Body of pancreas (tissue), 4 donors: ENCODE results near the gene ATF7IP. TPM values are rescaled to one million over a fixed set of nuclear protein-coding genes. Genes with fewer than 3 reads are reported as not detected.
"Not testable (repeated sequence)": the region's sequence is repeated elsewhere in the genome, so short reads cannot be mapped to it uniquely, and the experiment has no call there.

Experiments
- ATAC-seq: fragments of 150-250 bp; one replicate; pipeline ENCODE4 v1.9.1; 2016
- DNase-seq, 4 donors: peaks; one replicate each; pipeline ENCODE4 v3.0.0-alpha.2; 2019
- H3K27ac ChIP-seq, 4 donors: fragments of 200-600 bp; sonication (generic); 1 replicate in 3 of 4; 2 replicates in 1 of 4; pipeline versions ENCODE4 v1.5.1 to v1.6.1; 2016 to 2019; ENCODE audit warnings: mild to moderate bottlenecking in 1 of 4, mixed read lengths in 1 of 4, moderate library complexity in 1 of 4
- H3K27me3 ChIP-seq, 2 donors: fragments of 200-600 bp; sonication (generic); one replicate each; pipeline ENCODE4 v1.6.0; 2016; ENCODE audit warnings: mild to moderate bottlenecking in 1 of 2
- H3K36me3 ChIP-seq, 2 donors: fragments of 200-600 bp; sonication (generic); replicated peaks in 1 of 2; 2 replicates each; pipeline ENCODE4 v1.5.1; 2016; ENCODE audit warnings: low read depth in 2 of 2; ENCODE audit not compliant: insufficient read depth in 1 of 2
- H3K4me1 ChIP-seq: fragments of 200-600 bp; sonication (generic); one replicate; pipeline ENCODE4 v1.6.0; 2016
- H3K4me3 ChIP-seq, 2 donors: fragments of 200-600 bp; sonication (generic); 1 replicate in 1 of 2; 2 replicates in 1 of 2; pipeline ENCODE4 v1.5.1; 2016 to 2019
- H3K9me3 ChIP-seq, 3 donors: fragments of 200-600 bp; sonication (generic); 1 replicate in 2 of 3; 2 replicates in 1 of 3; pipeline ENCODE4 v1.5.1; 2016
- POLR2A ChIP-seq, 3 donors: fragments of 450-650 bp; IDR thresholded peaks; one replicate each; pipeline ENCODE4 v1.6.1; 2016; ENCODE audit warnings: antibody characterized with exemption in 3 of 3, mild to moderate bottlenecking in 2 of 3
- WGBS, 2 donors: methylation state at CpG; one replicate each; pipeline ENCODE4 v1.1.5; 2017; 5-methylcytosine and 5-hydroxymethylcytosine counted together
- intact Hi-C: fragments of 100-400 bp; cut with DNase I; formaldehyde crosslinking; loops from one replicate; pipeline ENCODE4 v1.15.1; 2023
- total RNA-seq, 2 donors: library from RNA; depleted of rRNA; stranded (reverse); fragments of >200 nt; gene quantifications; one replicate each; pipeline ENCODE4 v1.1.0, GENCODE V29; 2016
- TF ChIP-seq, protein P1 (sequence below), 7 experiments: fragments of 450-650 bp in 4 of 7; fragments of 200-600 bp in 3 of 7; sonication (generic) in 3 of 7; IDR thresholded peaks; one replicate each; pipeline ENCODE4 v1.5.1; 2016 to 2019; ENCODE audit warnings: antibody characterized with exemption in 7 of 7

ATF7IP gene
- total RNA-seq = 10 to 100 TPM; 37.6 to 80.8 TPM

DNA sequence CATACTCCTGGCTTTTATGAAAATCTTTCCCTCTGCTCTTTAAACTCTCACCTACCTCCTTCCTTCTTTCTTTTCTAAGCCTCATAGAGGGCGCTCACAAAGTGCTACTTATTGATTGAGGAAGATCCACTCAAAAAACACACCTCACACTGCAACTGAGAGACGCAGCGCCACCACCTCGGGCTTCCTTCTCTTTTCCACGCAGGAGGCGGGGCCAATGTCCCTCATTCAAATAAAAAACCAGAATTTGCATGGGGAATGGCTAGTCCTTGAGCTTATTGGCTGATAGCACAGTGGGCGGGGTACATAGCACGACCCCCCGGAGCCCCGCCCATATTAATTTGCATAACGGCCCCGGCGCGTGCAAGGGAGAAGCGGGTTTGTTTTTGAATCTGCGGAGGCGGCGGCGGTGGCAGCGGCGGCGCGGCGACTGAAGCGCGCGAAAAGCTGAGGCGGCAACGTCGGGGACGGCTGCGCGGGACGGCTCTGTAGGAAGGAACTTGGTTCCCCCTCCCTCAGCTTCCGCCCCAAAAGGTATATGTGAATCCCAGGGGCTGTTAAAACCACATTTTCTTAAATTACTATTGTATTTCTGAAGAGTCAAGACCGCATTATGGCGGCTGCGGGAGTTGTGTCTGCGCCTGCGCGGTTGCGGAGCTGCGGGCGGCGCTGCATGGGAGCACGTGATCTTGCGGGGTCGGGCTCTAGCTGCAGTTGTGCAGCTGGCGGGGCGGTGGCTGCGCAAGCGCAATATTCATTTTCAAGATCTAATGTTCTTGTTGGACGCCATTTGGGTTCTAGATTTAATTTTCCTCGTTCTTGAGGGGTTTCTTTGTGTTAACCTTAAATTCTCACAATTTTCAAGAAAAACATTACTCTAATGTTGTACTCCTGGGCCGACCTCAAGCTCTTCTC, at the start of gene ATF7IP:
Gene ATF7IP, plus strand, starts transcription at position 389 of the 915 bp plus-strand sequence. CDS start 58,234 bp downstream, outside the sequence.
- Histone ChIP-seq H3K9me3 (no peaks in the 10 kb centered on the region), H3K4me3 (peak within 1 kb of the TSS; percentile 56 to 77), H3K27ac (peak within 1 kb of the TSS; percentile 96 to 99 (median 98)), H3K36me3 (no peaks in the 10 kb centered on the region), H3K4me1 (peaks cover 3% of the 10 kb centered on the region), H3K27me3 (no peaks in the 10 kb centered on the region)
- TF ChIP-seq POLR2A (IDR thresholded peaks at IDR 0.05) = peak in 2 of 3 donors; percentile 78 to 86
- TF ChIP-seq, protein P1, sequence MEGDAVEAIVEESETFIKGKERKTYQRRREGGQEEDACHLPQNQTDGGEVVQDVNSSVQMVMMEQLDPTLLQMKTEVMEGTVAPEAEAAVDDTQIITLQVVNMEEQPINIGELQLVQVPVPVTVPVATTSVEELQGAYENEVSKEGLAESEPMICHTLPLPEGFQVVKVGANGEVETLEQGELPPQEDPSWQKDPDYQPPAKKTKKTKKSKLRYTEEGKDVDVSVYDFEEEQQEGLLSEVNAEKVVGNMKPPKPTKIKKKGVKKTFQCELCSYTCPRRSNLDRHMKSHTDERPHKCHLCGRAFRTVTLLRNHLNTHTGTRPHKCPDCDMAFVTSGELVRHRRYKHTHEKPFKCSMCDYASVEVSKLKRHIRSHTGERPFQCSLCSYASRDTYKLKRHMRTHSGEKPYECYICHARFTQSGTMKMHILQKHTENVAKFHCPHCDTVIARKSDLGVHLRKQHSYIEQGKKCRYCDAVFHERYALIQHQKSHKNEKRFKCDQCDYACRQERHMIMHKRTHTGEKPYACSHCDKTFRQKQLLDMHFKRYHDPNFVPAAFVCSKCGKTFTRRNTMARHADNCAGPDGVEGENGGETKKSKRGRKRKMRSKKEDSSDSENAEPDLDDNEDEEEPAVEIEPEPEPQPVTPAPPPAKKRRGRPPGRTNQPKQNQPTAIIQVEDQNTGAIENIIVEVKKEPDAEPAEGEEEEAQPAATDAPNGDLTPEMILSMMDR (IDR thresholded peaks at IDR 0.05) = peak in 4 of 7 experiments; percentile 25 to 37 (median 36)
- 0 to 1% methylated on average over 16 to 55 of the region's 55 CpGs for WGBS, 2 donors
- intact Hi-C loops = no loop called here
- DNase-seq (peak; percentile 95 to 99 (median 98)), ATAC-seq (peak; percentile 96)

DNA sequence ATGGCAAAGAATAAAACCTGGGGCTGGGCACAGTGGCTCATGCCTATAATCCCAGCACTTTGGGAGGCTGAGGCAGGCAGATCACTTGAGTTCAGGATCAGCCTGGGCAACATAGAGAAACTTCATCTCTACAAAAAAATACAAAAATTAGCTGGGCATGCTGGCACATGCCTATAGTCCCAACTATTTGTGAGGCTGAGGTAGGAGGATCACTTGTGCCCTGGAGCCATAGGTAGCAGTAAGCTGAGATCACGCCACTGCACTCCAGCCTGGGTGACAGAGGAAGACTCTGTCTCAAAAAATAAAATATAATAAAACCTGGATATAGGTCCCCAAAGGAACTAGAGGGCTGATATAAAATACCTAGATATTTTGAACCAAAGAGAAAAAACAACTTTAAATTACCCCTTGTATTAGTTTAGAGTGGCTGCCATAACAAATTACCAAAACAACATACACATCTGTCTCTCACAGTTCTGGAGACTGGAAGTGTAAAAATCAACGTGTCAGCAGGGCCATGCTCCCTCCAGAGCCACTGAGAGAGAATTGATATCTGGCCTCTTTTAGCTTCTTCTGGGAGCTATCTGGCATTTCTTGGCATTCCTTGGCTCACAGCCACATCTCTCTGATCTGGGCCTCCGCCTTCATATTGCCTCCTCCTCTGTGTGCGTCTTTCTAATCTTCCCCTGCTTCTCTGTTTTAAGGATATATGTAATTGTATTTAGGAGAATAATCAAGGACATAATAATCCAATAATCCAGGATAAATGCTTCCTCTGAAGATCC, 47.9 kb upstream of the ATF7IP start:
- no peak overlapping the region for H3K4me3 ChIP-seq
- 79 to 85% methylated on average over 4 of the region's 4 CpGs for WGBS, 2 donors
- DNase-seq (no peak), ATAC-seq (no peak)
- H3K27ac ChIP-seq = no peak overlapping the region
- no peaks in the 10 kb centered on the region for H3K27me3 ChIP-seq
- H3K4me1 ChIP-seq = no peaks in the 10 kb centered on the region
- H3K36me3 ChIP-seq = no peaks in the 10 kb centered on the region
- no peaks in the 10 kb centered on the region for H3K9me3 ChIP-seq
- intact Hi-C loops = no loop called here
- TF ChIP-seq, protein P1 (IDR thresholded peaks at IDR 0.05) = no peak
- TF ChIP-seq POLR2A (IDR thresholded peaks at IDR 0.05) = no peak

- H3K4me3 ChIP-seq, H3K4me1 ChIP-seq, H3K9me3 ChIP-seq, DNase-seq, H3K27ac ChIP-seq, ATAC-seq, H3K36me3 ChIP-seq, H3K27me3 ChIP-seq, intact Hi-C loops: not testable (repeated sequence)
- 92 to 96% methylated on average over 12 to 33 of the region's 38 CpGs for WGBS, 2 donors
Observed at GRCh38 chr12:14319704-14320427, 45.6 kb upstream of the ATF7IP start.

- Histone ChIP-seq H3K4me3 (no peak overlapping the region), H3K4me1 (no peaks in the 10 kb centered on the region), H3K9me3 (no peaks in the 10 kb centered on the region), H3K36me3 (no peaks in the 10 kb centered on the region), H3K27ac (no peak overlapping the region), H3K27me3 (no peaks in the 10 kb centered on the region)
- TF ChIP-seq, protein P1 (IDR thresholded peaks at IDR 0.05) = no peak
- no peak for TF ChIP-seq POLR2A (IDR thresholded peaks at IDR 0.05)
- intact Hi-C loops = no loop called here
- ATAC-seq (no peak), DNase-seq (no peak)
Observed at GRCh38 chr12:14322403-14322802, 43.1 kb upstream of the ATF7IP start.
